Stimulated activated naive B cell treated with anti-CD40 and anti-IgM and Interleukin-4, amounts not matched to agents 10 μg/mL and 1 μg/mL and 100 μg/mL, for 72 hours (primary cell): ENCODE results near the gene GABARAP.
"Not testable (repeated sequence)": the region's sequence is repeated elsewhere in the genome, so short reads cannot be mapped to it uniquely, and the experiment has no call there.

ENCODE experiments used
- ATAC-seq, 2 donors: fragments of 150-1000 bp; cut with Tn5 transposase; replicated peaks; 2 replicates each; pipeline ENCODE4 v1.10.0; 2021; ENCODE audit warnings: moderate library complexity in 1 of 2
- DNase-seq: peaks from one replicate; pipeline ENCODE4 v3.0.0; 2021
- H3K27ac Mint-ChIP-seq: one replicate; pipeline ENCODE4 v1.8.0; 2022; ENCODE audit warnings: mild to moderate bottlenecking, mixed read lengths
- H3K27me3 Mint-ChIP-seq, 2 donors: one replicate each; pipeline ENCODE4 v1.8.0; 2022; ENCODE audit warnings: mixed read lengths in 2 of 2
- H3K36me3 Mint-ChIP-seq, 2 donors: one replicate each; pipeline ENCODE4 v1.8.0; 2022; ENCODE audit warnings: mixed read lengths in 2 of 2, mild to moderate bottlenecking in 1 of 2
- H3K4me1 Mint-ChIP-seq, 2 donors: one replicate each; pipeline ENCODE4 v1.8.0; 2022; ENCODE audit warnings: mixed read lengths in 2 of 2, mild to moderate bottlenecking in 1 of 2
- H3K4me3 Mint-ChIP-seq, 2 donors: one replicate each; pipeline ENCODE4 v1.8.0; 2022; ENCODE audit warnings: mild to moderate bottlenecking in 2 of 2, mixed read lengths in 2 of 2, moderate library complexity in 1 of 2
- H3K9me3 Mint-ChIP-seq, 2 donors: one replicate each; pipeline ENCODE4 v1.8.0; 2022; ENCODE audit warnings: mixed read lengths in 2 of 2, mild to moderate bottlenecking in 1 of 2

The GABARAP gene

DNA sequence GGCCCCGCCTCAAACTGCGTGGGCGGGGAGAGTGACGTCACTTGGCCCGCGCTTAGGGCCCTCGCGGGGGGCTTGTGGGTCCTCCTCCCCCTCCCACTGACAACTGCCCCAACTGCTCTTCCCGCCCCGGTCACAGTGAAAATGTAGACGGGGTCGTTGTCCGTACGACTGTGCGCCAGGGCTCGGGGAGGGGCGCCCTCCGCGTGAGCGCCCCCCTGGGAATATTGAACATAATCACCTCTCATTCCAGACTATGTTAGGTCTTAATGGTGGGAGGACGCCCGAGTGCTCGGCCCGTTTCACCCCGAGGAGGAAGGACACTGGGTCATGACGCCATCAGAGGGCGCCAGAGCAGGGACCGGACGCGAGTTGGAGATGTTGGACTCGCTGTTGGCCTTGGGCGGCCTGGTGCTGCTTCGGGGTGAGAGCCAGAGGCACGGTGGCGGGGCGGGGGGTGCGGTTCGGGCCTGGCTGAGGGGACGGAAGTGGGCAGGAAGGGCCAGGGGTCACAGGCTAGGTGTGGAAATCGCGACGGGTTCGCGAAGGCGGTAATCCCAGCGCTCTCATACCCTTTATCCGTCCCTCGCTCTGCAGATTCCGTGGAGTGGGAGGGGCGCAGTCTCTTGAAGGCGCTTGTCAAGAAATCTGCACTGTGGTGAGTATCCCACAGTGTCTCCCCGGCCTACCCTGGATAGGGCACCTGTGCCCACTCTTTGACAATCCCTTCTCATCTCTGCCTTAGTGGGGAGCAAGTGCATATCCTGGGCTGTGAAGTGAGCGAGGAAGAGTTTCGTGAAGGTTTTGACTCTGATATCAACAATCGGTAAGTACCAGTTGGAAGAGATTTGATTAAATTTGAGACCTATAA is 10.2 kb upstream of the GABARAP start, which contains the start of gene ELP5:
ELP5 (plus strand) TSS at position 40 of the 868 bp plus-strand sequence; CDS start at position 376, 336 bp downstream.
- Mint-ChIP-seq H3K9me3 (no peaks in the 10 kb centered on the region), H3K4me3 (peak within 1 kb of the TSS; percentile 92 to 98), H3K27me3 (no peaks in the 10 kb centered on the region), H3K27ac (peak within 1 kb of the TSS; percentile 100), H3K36me3 (peaks cover 35 to 46% of the 10 kb centered on the region in 2 donors), H3K4me1 (peaks cover 23 to 53% of the 10 kb centered on the region in 2 donors)
- ATAC-seq, result peak; percentile 75 to 77
- DNase-seq, result peak; percentile 98

DNA sequence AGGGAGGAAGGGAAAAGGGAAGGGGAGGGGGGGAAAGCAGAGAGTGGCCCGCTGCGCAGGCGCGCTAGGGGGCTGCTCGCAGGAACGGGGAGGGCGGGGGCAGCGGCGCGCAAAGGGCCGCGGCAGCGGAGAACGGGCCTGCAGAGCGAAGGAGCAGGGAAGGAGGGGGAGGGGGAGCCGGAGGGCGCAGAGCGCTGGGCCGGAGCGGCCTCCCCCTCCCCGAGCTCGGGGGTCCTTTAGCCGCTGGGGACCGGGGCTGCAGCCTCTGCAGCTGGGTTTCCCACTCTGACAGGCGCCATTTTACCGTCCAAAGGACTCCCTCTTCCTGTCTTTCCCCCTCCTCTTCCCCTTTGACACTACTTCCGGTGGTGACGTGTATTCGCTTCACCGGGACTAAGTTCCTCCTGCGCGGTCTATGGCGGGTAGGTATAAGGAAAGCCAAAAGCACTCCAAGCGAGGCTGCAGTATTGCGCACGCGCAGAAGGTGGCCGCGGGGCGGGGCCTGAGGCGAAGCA is 9.5 kb upstream of the GABARAP start, which contains the start of gene CTDNEP1:
CTDNEP1 (minus strand) TSS at position 74 of the 515 bp plus-strand sequence. CDS start 438 bp downstream, outside the sequence.
- peak within 1 kb of the TSS; percentile 92 to 98 for H3K4me3 Mint-ChIP-seq
- ATAC-seq, result peak; percentile 93 to 95
- H3K9me3 Mint-ChIP-seq, result no peaks in the 10 kb centered on the region
- peaks cover 31 to 48% of the 10 kb centered on the region in 2 donors for H3K36me3 Mint-ChIP-seq
- no peak for DNase-seq
- H3K27me3 Mint-ChIP-seq, result no peaks in the 10 kb centered on the region
- peak within 1 kb of the TSS; percentile 100 for H3K27ac Mint-ChIP-seq
- peaks cover 23 to 57% of the 10 kb centered on the region in 2 donors for H3K4me1 Mint-ChIP-seq

DNA sequence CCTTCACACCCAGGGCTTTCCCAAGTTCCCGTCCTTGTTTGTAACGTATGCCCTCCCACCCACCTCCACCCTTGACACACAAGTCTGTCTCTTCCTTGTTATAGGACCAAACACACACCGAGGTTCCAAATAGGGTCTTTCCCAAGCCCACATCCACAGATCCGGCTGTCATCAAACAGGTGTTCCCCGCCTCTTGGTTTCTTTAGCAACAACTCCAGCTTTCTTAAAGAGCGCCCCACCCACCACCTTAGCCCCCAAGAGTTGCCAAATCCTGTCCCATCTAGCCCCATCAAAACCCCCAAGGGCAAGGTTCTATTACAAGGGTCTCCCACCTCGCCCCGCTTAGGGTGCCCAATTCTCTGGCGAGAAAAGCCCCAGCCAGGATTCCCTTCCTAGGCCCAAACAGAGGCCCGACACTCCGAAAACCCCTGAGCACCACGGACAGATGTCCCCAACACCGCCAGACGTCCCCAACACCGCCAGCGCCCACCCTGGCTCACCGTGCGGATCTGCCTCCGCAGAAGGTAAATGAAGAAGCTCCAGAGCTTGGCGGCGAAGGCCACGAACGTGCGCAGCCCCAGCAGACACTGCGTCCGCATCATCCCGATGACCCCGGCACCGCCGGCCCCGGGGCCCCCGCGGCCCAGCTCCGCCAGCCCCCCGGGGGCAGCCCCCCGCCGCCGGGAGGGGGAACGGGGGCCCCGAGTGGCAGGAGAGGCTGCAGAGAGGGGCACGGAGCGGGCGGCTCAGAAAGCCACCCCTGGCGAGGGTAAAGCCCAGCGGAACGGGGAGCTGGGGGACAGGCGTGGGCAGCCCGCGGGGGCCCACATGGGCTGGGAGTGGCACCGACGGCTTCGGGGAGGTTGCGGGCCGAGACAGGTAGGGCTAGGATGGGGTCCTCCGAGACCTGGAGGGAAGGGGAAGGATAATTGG is 8.7 kb upstream of the GABARAP start:
- Mint-ChIP-seq H3K4me1 (peaks cover 26 to 65% of the 10 kb centered on the region in 2 donors), H3K36me3 (peaks cover 33 to 48% of the 10 kb centered on the region in 2 donors), H3K9me3 (no peaks in the 10 kb centered on the region), H3K27me3 (no peaks in the 10 kb centered on the region), H3K27ac (peak overlapping the region; percentile 100), H3K4me3 (peak overlapping the region; percentile 92 to 98)
- DNase-seq (peak; percentile 42), ATAC-seq (peak; percentile 16 to 22)

DNA sequence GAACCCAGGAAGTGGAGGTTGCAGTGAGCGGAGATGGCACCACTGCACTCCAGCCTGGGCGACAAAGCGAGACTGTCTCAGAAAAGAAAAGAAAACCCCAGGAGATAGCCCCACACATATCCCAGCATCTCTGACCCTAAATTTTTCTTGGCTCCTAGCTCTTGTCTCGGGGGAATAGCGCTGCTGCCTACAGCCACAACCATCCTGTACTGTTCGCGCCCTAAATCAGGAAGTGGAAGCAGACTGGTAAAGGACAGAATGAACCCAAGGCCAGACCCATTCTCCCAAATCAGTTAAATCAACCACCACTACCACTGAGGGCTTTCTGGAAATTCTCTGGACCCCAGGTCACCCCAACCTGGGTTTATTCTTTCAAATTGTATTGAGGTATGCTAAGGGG is 7.6 kb upstream of the GABARAP start:
- ATAC-seq (no peak), DNase-seq (no peak)
- H3K4me3 Mint-ChIP-seq, result peak overlapping the region; percentile 92 to 98
- H3K27ac Mint-ChIP-seq, result peak overlapping the region; percentile 100
- no peaks in the 10 kb centered on the region for H3K27me3 Mint-ChIP-seq
- H3K9me3 Mint-ChIP-seq, result no peaks in the 10 kb centered on the region
- peaks cover 36 to 47% of the 10 kb centered on the region in 2 donors for H3K36me3 Mint-ChIP-seq
- peaks cover 26 to 65% of the 10 kb centered on the region in 2 donors for H3K4me1 Mint-ChIP-seq

DNA sequence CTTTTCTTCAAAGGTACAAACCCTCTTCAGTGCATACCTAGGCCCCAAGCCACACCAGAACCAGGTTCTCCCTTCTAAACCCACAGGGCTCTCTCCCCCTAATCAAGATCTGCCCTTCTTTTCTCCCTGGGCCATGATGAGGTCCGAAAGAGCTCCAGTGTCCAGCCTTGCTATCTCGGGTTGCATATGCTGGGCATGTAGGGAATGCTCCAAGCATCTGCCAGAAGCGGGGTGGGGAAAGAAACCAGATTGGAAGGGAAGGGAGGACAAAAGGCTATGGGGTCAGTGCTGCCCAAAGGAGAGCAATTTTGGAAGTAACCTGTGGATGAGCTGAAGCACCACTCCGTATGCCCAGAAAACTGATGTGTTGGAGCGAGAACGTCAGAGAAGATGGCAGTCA is 7.0 kb upstream of the GABARAP start:
- H3K27ac Mint-ChIP-seq, result peak overlapping the region; percentile 22
- DNase-seq (no peak), ATAC-seq (no peak)
- peak overlapping the region; percentile 92 to 98 for H3K4me3 Mint-ChIP-seq
- H3K9me3 Mint-ChIP-seq, result no peaks in the 10 kb centered on the region
- H3K4me1 Mint-ChIP-seq, result peaks cover 26 to 60% of the 10 kb centered on the region in 2 donors
- H3K27me3 Mint-ChIP-seq, result no peaks in the 10 kb centered on the region
- H3K36me3 Mint-ChIP-seq, result peaks cover 40 to 46% of the 10 kb centered on the region in 2 donors

DNA sequence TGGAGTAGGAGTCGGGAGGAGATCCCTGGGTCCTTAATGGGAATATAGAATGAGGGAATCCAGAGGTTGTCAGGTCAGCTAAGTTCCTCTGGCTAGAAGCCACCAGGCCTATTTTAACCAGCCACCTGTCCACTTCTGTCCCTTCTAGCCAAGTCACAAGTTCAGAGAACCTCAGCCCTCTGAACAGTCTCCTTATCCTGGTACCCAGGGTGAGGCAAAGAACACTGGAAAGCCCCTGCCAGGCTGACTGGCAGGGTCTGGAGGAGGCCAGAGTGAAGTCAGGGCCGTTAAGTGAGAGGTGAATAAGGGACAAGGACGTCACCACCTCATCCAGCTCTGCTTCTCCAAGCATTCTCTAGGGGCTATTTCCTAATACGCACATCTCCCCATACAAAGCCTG is 6.5 kb upstream of the GABARAP start:
- Mint-ChIP-seq H3K27me3 (no peaks in the 10 kb centered on the region), H3K9me3 (no peaks in the 10 kb centered on the region), H3K27ac (peak overlapping the region; percentile 16), H3K4me1 (peaks cover 26 to 60% of the 10 kb centered on the region in 2 donors), H3K4me3 (peak overlapping the region in 1 of 2 donors; percentile 98), H3K36me3 (peaks cover 38 to 43% of the 10 kb centered on the region in 2 donors)
- ATAC-seq (no peak), DNase-seq (no peak)

DNA sequence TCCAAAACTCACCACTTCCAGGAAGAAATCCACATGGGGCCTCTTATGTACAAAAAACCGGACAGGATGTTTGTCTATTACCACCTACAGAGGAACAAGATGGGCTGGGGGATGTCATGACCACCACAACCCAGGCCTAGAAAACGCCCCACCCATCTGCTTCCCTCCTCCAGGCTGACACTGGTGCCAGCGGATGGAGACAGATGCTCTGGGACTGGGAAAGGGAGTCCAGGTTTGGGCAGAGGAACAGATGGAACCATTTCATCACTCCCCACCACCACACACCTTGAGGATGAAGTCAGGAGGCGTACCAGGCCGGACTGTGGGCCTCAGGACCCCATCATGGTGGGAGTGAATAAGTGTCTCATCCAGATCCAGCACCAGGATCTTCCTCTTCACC is 4.5 kb upstream of the GABARAP start:
- H3K4me3 Mint-ChIP-seq, result no peak overlapping the region
- H3K27me3 Mint-ChIP-seq, result no peaks in the 10 kb centered on the region
- H3K9me3 Mint-ChIP-seq, result no peaks in the 10 kb centered on the region
- DNase-seq (no peak), ATAC-seq (no peak)
- peaks cover 28 to 59% of the 10 kb centered on the region in 2 donors for H3K4me1 Mint-ChIP-seq
- H3K27ac Mint-ChIP-seq, result peak overlapping the region; percentile 49
- H3K36me3 Mint-ChIP-seq, result peaks cover 41 to 42% of the 10 kb centered on the region in 2 donors

DNA sequence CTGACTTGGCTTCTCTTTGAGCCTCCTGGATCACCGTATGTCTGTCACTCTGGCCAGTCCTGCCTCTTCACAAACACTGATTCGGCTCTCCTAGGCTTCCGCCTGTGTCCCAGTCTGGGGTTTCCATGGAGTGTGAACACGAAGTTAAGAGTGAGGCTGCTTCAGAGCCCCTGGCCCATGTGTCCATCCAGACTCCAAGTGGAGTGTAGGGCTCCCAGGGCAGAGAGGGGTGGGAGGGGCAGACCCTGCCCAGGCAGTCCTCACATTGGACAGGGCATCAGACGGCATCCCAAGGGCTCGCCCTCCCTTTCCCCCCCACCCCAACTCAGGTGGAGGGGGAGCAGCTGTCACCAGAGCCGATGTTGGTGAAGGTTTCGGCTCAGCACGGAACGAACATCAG is 1.6 kb upstream of the GABARAP start:
- not testable (repeated sequence) for H3K27me3 Mint-ChIP-seq, H3K4me3 Mint-ChIP-seq, H3K27ac Mint-ChIP-seq, H3K9me3 Mint-ChIP-seq, ATAC-seq, DNase-seq
- Mint-ChIP-seq H3K36me3 (peaks cover 40 to 48% of the 10 kb centered on the region in 2 donors), H3K4me1 (peaks cover 40 to 61% of the 10 kb centered on the region in 2 donors)

DNA sequence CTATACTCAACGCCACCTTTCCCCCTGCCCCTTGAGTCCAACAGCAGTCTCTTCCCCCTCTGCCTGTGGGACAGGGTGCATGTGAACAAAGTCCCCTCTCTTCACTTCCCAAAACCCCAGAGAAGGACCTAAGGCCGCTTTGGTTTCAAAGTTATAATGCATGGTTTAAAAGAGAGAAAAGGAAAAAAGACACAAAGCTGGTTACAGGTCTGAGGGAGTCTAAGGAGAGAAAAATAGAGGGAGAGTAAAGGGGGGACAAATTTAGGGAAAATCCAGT is 1.1 kb upstream of the GABARAP start:
- Mint-ChIP-seq H3K27me3 (no peaks in the 10 kb centered on the region), H3K27ac (peak overlapping the region; percentile 98), H3K4me1 (peaks cover 37 to 57% of the 10 kb centered on the region in 2 donors), H3K36me3 (peaks cover 43 to 52% of the 10 kb centered on the region in 2 donors), H3K9me3 (no peaks in the 10 kb centered on the region), H3K4me3 (peak overlapping the region; percentile 95)
- DNase-seq (no peak), ATAC-seq (no peak)

DNA sequence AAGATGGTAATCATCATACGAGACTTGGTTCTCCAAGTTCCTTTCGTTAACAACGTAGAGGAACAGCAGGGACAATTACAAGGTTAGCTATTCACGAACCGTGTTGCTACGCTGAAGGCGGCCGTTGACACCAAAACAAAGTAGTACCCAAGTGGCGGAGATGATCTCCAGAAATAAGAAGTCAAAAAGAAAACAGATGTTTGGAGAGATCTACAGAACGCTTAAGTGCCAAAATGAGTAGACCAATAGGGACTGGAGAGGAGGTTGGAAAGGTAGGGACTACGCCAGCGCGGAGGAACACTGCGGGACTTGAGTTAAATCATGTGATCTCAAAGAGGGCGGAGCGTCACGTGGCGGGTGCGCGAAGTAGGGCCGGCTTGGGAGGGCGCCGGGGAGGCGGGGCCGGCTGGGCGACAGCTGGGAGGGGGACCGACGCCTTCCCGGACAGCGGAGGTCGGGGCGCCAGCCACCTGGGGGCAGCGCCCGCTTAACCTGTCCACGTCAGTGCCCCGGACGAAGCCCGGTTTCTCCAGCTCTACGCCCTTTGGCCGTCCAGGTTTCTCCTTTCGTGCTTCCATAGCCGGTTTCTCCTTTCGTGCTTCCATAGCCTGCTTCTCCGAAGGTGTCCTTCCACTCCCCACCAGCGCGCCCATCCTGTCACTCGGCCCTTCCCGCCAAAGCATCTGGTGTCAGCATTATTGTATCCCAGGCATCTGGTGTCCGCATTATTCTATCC is 636 bp upstream of the GABARAP start:
- peak; percentile 84 for DNase-seq
- H3K27me3 Mint-ChIP-seq, result no peaks in the 10 kb centered on the region
- H3K9me3 Mint-ChIP-seq, result no peaks in the 10 kb centered on the region
- peak overlapping the region; percentile 95 for H3K4me3 Mint-ChIP-seq
- peak; percentile 30 to 53 for ATAC-seq
- peaks cover 45 to 55% of the 10 kb centered on the region in 2 donors for H3K36me3 Mint-ChIP-seq
- H3K4me1 Mint-ChIP-seq, result peaks cover 37 to 56% of the 10 kb centered on the region in 2 donors
- H3K27ac Mint-ChIP-seq, result peak overlapping the region; percentile 98

DNA sequence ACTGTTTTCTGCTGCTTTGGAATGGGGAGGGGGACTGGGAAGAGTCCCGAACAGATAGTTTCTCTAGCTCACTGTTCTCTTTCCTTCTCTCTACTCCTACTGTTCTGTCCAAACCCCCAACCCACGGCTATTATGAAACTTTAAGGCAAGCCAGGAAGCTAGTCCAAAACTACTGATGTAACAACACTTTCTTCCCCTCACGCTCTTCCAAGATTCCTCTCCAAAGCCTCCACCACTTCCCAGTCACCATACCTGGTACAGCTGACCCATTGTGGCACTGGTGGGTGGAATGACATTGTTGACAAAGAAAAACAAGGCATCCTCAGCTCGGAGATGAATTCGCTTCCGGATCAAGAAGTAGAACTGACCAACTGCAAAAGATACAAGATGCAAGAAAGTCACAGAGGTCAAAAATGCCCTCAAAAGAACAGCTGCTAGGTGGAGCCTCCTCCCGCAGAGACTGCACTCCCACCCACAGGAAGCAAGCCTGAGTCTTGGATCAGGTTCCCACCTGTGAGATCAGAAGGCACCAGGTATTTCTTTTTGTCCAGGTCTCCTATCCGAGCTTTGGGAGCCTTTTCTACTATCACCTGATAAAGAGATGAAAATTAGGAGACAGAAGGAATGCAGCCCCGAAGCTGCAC is 1.0 kb downstream of the GABARAP start:
- Mint-ChIP-seq H3K4me3 (peak overlapping the region; percentile 95), H3K27me3 (no peaks in the 10 kb centered on the region), H3K9me3 (no peaks in the 10 kb centered on the region), H3K36me3 (peaks cover 48 to 55% of the 10 kb centered on the region in 2 donors), H3K4me1 (peaks cover 42 to 61% of the 10 kb centered on the region in 2 donors), H3K27ac (peak overlapping the region; percentile 98)
- no peak for ATAC-seq
- DNase-seq, result no peak

DNA sequence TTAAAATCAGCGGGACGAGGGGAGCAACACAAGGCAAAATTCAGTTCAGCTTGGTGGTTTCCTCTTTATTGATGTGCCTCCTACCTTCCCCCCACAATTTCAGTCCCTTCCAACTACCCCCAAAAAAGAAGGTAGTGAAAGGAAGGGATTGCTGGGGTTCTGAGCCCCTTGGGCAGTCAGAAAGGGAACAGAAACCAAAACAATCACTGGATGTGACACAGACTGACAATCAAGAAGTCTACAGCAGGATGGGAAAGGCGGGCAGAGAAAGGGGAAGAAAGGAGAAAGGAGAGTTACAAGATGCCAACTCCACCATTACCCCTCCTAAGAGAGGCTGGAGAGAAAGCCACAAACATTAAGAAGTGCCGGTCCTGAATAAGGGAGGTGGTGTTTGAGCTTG is 1.9 kb downstream of the GABARAP start:
- H3K4me1 Mint-ChIP-seq, result peaks cover 51 to 65% of the 10 kb centered on the region in 2 donors
- DNase-seq, result no peak
- H3K36me3 Mint-ChIP-seq, result peaks cover 50 to 59% of the 10 kb centered on the region in 2 donors
- H3K27ac Mint-ChIP-seq, result peak overlapping the region; percentile 94
- no peaks in the 10 kb centered on the region for H3K9me3 Mint-ChIP-seq
- no peaks in the 10 kb centered on the region for H3K27me3 Mint-ChIP-seq
- no peak for ATAC-seq
- H3K4me3 Mint-ChIP-seq, result peak overlapping the region; percentile 95
